ENCODE data around the gene CUEDC1. TPM values are rescaled to one million over a fixed set of nuclear protein-coding genes. Genes with fewer than 3 reads are reported as not detected.

Gene CUEDC1
- total RNA-seq, 1 donor from 2014 or later, result 6.5 TPM

DNA sequence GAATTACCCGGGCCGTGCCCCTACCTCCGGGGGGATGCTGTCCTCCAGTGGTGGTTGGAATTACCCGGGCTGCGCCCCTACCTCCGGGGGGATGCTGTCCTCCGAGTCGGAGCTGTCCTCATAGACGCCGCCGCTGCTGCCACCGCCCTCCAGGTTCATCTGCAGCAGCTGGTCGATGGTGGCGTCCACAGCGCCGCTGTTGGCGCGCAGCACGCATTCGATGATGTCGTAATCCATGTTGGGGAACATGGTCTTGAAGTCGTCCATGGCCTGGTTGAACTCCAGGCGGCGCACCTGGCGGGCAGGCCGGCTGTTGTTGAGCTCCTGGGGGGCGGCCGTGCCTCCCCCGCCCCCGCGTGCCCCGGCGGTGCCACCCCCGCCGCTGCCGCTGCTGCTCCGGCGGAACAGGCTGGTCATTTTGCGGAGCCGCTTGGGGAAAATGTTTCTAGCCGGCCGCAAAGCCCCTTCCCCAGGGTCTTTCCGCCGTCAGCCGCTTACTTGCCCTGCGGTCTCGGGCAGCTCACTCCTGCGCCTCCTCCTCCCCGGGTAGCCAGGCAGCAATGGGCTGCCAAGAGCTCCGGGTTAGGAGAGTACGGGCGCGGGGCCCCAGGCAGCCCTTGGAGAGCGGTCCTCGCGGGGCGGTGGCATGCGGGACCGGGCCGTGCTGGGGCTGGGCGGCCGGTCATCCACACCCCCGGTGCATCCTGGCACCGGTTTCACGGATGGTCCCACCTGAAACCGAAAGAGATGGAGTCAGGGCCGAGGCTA is 69.9 kb downstream of the CUEDC1 start:
- DNase-seq (ENCODE audit: low spot score in 2 of 2) (no peak), FAIRE-seq (no peak)

DNA sequence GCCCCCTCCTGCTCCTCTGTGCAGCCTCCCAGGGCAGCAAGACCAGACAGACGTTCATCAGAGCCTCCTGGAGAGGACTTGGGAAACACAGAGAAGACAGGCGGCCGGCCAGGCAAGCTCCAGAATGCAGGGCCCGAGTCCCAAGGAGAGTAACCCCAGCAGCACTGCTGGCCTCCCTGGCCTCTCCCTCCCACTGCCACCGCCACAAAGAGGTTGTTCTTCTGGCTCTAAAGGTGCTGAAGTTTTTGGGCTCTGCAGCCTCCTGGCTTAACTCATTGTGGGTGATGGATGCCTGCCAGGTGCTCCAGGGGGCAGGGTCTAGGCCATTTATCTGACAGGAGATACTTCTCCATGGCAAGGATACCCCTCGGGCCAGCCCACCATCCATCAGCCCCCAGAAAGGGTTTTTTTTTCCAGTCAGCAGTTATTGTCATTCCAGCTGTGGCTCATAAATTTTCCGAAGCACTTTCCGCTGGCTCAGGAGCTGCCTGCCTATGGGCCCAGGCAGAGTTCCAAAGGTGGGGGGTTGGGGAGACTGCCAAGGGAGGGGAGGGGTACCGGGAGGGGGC is 73.3 kb downstream of the CUEDC1 start:
- no peak for DNase-seq (ENCODE audit: low spot score in 2 of 2)
- no peak for FAIRE-seq

DNA sequence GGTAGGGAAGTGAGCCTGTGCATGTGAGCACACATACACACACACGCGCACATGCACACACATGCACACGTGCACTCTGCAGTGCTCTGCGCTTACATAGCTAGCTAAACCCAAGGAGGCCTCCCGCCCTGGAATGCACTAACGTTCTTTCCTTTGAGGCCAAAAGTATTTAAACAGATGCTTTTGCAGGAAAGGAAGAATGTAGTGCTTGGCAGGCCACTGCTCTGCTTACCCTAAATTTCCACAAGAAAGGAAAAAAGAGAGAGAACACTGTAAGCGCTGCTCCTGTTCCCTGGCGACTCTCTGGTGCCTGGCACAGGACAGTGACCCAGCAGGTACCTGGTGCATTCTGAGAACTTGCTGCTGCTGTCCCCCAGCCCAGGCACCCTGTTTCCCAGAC is 74.1 kb downstream of the CUEDC1 start:
- FAIRE-seq (no peak), DNase-seq (ENCODE audit: low spot score in 2 of 2) (no peak)

DNA sequence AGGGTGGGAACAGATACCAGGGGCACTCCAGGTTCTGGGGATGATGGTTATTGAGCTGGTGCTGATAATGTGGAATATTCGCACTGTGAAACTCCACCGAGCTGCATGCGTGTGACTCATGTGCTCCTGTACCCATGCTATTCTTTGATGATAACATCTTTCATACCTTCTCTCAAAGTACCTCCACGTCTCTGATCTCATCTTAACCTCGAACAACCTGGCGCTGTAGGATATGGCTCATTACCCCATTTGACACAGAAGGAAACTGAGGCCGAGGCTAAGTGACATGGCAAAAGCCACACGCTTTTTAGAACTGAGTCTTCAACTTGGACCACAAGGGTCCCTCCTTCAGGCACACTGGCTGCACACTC is 75.1 kb downstream of the CUEDC1 start:
- DNase-seq (ENCODE audit: low spot score in 2 of 2) (no peak), FAIRE-seq (no peak)

DNA sequence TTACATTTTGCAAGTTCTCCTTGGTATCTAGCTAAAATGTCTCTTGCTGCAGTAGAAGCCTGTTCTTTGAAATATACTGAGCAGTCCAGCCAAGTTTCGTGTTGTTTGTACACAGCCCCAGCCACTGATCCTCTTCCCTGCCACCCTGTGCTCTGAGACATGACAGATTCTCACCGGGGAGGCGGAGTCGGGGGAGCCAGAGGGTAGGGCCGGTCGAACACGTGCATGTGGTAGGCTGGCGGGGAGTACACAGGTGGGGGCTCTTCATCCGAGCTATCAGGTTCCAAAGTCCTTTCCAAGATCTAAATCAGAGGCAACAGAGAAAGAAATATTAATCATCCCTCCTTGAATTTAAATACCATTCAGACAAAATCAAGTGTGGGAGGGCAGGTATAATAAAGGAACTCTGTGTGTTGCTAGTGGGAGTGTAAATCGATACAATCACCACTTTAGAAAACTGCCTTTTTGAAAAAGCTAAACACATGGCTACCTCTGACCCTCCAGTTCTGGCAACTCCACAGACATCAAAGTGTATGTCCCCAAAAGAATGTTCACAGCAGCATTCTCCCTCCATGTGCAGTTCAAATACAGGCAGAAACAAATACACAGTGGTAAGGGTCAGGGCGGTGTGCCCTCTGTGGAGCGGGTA is 75.7 kb downstream of the CUEDC1 start:
- FAIRE-seq (no peak), DNase-seq (ENCODE audit: low spot score in 2 of 2) (no peak)

DNA sequence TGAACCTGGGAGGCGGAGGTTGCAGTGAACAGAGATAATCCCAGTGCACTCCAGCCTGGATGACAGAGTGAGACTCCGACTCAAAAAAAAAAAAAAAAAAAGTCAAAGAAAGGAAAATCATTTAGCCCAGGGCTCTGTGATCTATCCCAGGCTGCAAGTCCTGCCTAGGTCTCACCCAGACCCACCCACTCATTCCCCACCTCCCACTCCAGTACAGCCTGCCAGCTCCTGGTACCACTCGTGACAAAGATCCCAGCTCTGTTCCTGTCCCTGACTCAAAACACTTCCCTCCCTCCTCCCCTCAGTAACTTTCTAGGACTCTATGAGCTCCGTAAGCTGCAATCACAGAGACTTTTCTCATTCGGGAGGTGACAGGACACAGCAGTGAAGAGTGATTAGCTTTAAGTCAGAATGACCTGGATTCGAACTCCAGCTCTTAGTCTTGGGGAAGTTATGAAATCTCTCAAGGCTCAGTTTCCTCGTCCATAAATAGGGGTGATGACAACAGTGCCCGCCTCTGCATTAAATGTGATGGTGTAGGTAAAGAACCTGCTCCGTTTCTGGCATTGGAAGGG is 77.3 kb downstream of the CUEDC1 start:
- no peak for DNase-seq (ENCODE audit: low spot score in 2 of 2)
- no peak for FAIRE-seq

DNA sequence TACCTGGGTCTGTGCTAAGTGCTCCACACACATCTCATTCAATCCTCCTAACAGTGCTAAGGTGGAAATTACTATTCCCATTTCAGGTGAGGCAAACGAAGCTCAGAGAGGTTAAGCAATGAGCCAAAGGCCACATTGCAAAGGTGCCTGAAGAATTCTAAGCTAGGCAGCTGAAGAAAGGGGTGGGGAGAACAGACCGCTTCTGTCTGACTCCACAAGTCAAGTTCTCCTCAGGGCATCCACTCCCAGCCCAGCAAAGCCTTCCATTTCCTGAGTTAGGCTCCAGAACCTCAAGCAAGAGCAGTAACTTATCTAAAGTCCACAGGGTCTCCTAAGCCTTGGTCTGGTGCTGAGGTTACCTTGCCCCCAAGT is 78.4 kb downstream of the CUEDC1 start:
- FAIRE-seq, result no peak
- DNase-seq (ENCODE audit: low spot score in 2 of 2), result no peak

DNA sequence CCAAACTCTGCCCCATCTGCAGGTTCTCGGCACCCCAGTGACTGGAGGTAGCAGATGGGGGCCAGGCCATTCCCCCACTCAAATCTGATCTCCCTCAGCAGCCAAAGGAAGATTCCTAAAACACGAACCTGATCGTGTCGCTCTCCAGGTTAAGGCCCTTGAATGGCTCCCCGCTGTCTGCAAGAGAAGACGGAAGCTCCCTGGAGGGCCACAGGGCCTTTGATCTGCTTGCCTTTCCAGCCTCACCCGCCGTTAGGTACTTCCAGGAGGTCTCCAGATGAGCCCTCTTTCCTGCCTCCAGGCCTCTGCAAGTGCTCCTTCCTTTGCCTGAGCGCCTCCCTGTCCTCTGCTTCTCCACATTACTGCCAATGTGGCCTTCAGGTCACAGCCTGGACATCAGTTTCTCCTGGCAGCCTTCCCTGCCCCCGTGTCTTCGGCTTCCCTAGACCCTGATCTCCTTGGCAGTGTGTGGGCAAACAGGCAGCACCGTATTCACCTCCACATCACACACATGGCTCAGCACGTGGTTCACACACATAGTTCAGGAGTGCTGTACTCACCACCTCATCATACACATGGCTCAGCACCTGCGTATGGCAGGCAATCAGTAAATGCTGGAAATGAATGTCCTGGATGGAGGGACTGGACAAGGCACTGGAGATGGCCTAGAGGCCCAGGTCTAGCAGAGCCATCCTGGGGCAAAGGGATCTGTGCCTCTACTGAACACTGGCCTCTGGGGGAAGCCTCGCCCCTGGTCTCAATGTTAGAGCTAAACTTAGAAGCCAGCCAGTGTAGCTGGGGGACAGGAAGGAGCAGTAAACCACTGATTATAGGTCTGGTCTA is 79.0 kb downstream of the CUEDC1 start:
- no peak for FAIRE-seq

DNA sequence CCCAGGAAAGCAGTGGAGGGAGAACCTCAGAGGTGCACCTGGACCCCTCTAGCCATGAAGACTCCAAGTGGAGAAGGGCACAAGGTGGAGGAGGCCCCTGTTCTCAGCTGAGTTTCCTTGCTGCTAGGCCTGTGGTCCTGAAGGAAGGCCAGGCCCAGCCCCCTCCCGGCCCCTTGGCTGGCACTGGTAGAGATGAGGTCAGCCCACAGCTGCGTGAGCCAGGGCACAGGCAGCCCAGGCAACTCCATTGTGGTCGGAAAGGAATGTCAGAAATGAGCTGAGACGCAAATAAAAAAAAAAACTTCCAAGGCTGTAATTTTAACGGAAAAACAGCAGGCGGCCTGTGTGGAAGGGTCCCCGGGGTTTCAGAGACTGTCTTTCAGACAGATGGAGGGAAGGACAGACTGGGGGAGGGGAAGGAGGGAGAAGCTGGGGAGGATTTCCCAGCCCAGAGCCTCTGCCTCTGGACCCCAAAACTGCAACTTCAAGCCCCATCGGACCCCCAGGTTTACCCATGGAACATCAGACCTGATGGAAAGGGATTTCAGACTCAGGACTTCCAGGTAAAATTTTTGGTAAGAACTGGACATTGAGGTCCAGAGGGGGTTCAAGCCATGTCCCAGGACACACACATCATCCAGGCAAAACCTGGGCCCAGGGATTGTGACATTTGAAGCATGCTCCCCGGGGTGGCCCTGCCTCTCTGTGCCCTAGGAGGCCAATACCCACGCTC is 79.8 kb downstream of the CUEDC1 start:
- no peak for FAIRE-seq
- DNase-seq (ENCODE audit: low spot score in 2 of 2), result peak; percentile 60 to 72

More for the DNA sequence above, 79.0 kb downstream of the CUEDC1 start:
- no peak for DNase-seq (ENCODE audit: low spot score in 2 of 2)

DNA sequence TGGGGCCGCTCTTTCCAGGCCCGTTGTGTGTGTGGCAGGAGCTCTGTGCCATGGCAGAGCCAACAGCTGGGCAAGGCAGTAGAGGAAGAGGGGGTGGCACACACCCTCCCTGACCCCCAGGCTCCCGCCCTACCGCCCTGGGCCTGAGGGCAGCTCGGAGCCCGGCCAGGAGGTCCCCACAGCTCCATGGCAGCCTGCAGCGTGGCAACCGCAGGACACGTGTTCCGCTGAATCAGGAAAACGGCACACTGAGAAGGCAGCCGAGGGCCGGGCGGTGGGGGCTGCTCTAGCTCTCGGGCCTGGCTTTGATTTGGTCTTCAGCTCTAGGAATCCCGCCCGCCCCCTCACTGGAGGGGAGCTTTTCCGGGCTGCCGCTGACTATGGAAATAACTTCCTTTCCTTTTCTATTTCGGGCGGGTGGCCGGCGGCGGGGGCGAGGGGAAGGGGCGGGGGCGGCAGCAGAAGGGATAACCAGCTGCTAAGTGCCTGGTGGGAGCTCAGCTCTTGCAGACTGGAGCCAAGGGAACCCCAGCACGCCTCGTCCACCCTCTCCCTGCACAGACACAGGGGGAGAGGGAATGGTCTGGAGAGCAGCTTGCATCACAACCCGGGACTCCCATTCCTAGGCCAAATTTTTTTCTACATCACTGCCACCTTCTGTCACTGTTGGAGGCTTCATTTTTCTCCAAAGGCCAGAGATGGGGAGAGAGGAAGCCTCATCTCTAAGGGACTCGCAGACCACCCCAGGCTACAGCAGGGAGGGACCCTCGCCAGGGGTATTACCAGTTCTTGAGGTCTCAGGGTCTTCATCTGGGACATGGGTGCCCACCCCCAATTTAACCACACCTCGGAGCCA is 80.5 kb downstream of the CUEDC1 start:
- DNase-seq (ENCODE audit: low spot score in 2 of 2) (peak; percentile 74 to 92), FAIRE-seq (no peak)

DNA sequence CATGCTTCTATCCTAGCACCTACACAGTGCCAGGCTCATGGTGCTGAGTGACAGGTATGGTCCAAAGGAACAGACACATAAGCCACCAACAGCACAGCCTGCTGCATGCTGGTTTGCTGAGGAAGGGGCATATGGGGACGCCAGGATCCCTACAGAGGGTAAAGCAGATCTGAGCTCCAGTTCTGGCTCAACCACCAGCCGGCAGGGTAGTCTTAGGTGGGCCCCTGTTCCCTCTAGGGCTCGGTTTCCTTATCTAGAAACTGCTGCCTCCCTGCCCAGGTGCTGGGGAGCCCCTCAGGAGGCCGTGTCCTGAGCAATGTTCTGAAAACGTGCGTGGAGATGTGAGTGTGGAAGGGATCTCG is 81.2 kb downstream of the CUEDC1 start:
- FAIRE-seq (no peak), DNase-seq (ENCODE audit: low spot score in 2 of 2) (no peak)

DNA sequence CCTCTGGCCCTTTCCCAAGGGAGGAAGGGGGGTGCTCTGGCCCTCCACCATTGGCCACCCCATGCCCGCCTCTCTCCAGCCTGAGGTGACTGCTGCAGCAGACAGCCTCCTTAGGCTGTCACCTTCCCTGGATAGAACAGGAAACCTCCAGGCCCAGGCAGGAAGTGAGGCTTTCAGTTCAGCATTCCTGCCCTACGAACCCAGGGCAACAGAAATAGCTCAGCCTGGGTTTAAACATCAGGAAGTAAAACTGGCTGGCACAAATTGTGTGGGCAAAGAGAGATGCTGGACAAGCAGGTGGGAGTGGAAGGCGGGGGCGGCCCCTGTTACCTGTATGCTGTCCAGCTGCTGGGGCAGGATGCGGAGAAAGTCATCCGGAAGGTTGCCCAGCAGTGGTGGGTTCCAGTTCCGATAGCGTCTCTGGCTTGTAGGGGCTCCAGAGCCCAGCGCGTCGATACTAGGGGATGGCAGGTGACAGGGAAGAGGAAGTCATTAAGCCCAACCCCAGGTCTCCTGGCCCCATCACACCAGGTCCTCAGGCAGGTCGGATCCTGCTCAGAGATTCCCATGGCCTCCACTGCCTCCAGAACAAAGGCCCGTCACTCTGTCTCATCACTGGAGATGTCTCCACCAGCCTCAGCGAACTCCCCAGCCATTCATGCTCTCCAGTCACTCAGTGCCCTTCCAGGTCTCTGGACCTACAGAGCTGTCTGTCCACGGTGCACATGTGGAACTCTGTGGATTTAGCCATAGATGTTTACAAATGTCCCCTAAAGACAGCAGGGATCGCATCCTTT is 81.8 kb downstream of the CUEDC1 start:
- DNase-seq (ENCODE audit: low spot score in 2 of 2) (no peak), FAIRE-seq (no peak)

DNA sequence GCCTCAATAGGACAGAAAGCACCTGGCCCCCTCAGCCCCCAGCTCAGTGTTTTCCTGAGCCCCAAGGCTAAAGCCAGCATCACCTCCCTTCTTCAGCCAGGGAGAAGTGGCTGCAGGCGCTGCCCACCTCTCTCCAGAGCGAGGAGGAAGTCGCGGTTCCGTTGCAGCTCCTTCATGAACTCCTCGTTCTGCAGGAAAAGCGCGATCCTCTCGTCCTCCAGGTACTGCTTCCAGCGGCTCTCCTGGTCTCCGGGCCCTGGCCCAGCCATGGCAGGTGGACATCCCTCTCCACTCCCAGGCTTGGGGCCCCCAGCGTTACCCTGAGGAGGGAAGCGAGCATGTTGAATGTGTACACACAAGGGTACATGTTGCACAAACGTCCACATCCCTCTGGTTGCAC is 82.7 kb downstream of the CUEDC1 start:
- DNase-seq (ENCODE audit: low spot score in 2 of 2), result no peak
- no peak for FAIRE-seq

DNA sequence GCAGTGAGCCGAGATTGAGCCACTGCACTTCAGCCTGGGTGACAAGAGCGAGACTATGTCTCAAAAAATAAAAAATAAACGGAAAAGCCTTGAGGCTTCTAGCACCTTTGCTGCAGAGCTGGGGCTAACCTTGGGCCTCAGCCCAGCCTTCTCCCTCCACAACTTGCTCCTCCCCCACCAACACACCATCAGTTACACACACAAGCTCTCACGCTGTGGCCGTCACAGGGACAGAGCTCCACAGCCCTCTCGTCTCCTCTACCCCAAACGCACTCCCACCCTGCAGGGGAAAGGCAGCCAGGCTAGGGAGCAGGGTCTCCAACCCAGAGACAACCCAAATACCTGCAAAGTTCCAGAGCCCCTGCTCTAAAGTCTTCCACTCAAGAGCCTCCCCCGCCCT is 83.3 kb downstream of the CUEDC1 start:
- no peak for DNase-seq (ENCODE audit: low spot score in 2 of 2)
- FAIRE-seq, result no peak

DNA sequence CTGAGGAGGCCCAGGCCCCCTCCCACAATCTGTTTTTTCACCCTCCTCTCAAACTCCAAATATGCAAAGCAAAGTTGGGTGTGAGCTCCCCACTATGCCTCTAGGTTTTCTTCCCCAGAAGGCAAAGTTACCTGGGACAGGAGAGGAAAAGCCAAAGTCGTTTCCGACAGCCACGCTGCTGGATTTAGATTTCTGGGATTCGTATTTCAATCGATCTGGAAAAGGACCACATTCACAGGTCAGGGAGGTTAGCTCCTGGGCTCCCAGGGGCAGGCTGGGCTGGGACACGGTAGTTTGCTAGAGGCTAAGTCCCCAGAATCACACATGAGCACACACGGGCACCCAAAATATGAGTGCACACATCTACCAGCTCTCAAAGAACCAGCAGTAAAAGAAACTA is 84.1 kb downstream of the CUEDC1 start:
- DNase-seq (ENCODE audit: low spot score in 2 of 2) (no peak), FAIRE-seq (no peak)

DNA sequence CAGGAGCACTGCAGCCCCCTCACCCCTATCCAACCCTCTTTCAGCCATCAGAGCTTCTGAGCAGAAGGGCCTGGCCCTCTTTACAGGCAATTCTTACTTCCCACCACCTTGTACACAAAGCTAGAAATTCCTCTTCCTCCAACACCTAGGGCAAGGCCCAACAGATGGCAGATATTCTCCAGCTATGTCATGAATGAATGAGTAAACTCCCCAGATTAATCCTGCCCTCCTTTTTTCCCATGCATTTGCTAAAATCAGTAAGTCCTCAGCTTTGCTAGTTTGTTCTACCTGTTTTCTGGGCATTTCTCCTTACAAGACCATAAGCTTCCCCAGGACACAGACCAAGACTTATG is 85.0 kb downstream of the CUEDC1 start:
- DNase-seq (ENCODE audit: low spot score in 2 of 2) (no peak), FAIRE-seq (no peak)

DNA sequence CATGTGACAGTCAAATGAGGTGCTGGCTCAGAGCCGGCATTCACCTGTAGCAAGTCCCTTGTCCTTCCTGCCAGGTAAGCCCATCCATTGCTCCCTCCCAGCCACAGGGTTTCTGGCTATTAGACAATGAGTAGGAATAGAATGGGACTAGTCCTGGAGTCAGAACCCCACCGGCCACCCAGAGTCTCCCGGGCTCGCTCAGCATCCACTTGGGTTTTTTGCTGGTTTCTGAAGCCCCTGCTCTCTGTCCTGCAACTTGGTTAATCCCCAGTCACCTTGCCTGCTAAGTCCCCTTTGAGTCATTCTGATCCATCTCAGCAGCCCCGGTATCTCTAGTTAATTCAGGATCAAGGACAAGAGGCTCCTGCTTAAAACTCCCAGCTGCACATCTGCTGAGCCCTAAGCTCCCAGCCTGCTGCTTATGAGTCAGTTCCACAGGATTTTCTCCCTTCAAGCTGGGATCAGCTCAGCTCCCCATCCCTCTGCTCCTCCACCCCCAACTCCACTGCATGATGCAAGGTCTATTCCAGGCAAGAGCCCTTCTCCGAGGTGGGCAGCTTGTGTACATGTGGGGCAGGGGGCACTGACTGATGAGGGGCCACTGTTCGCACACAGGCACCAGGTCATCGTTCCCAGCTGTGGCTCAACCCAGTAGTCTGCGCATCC is 85.5 kb downstream of the CUEDC1 start:
- FAIRE-seq, result no peak

More for the DNA sequence above, 85.5 kb downstream of the CUEDC1 start:
- DNase-seq (ENCODE audit: low spot score in 2 of 2), result no peak
